ENCODE measurements around the gene BSND.

GRCh38 chr1:55039342-55040082, 40.8 kb downstream of the BSND start, which contains the start of gene PCSK9:
- TF ChIP-seq CTCF (IDR thresholded peaks at IDR 0.05) (no peak), EP300 (IDR thresholded peaks at IDR 0.05) (no peak), POLR2A (IDR thresholded peaks at IDR 0.05) (no peak)

Measured in stomach (tissue), 4 donors.